HG02885 (cell line): ENCODE results near the gene PLA2R1.
"Not testable (repeated sequence)": the region's sequence is repeated elsewhere in the genome, so short reads cannot be mapped to it uniquely, and the experiment has no call there.

Experiments
- ATAC-seq: cut with Tn5 transposase; IDR thresholded peaks from one replicate; pipeline ENCODE4 v1.9.1; 2021; ENCODE audit warnings: mild to moderate bottlenecking; ENCODE audit not compliant: unreplicated experiment, poor library complexity

The PLA2R1 gene

GRCh38 chr2:160064916-160065315 lies 2.5 kb upstream of the PLA2R1 start:
- no peak for ATAC-seq

GRCh38 chr2:160063879-160064612 lies 1.6 kb upstream of the PLA2R1 start:
- no peak for ATAC-seq

GRCh38 chr2:160063271-160063670 lies 856 bp upstream of the PLA2R1 start:
- no peak for ATAC-seq

- no peak for ATAC-seq
Observed at GRCh38 chr2:160061944-160062291, 497 bp downstream of the PLA2R1 start.

- ATAC-seq = no peak
Observed at GRCh38 chr2:160061533-160061932, 882 bp downstream of the PLA2R1 start.

GRCh38 chr2:160060297-160060696 lies 2.1 kb downstream of the PLA2R1 start:
- ATAC-seq = no peak

- no peak for ATAC-seq
Observed at GRCh38 chr2:160057356-160057755, 5.1 kb downstream of the PLA2R1 start.

- ATAC-seq = no peak
Observed at GRCh38 chr2:160055726-160056108, 6.7 kb downstream of the PLA2R1 start.

- ATAC-seq = no peak
Observed at GRCh38 chr2:160054984-160055725, 7.3 kb downstream of the PLA2R1 start.

- no peak for ATAC-seq
Observed at GRCh38 chr2:160053946-160054345, 8.5 kb downstream of the PLA2R1 start.

- ATAC-seq = no peak
Observed at GRCh38 chr2:160052531-160052930, 9.9 kb downstream of the PLA2R1 start.

GRCh38 chr2:160051371-160051800 lies 11.0 kb downstream of the PLA2R1 start:
- no peak for ATAC-seq

- ATAC-seq = no peak
Observed at GRCh38 chr2:160050147-160050546, 12.3 kb downstream of the PLA2R1 start.

GRCh38 chr2:160045703-160046210 lies 16.7 kb downstream of the PLA2R1 start:
- no peak for ATAC-seq

GRCh38 chr2:160044728-160045127 lies 17.7 kb downstream of the PLA2R1 start:
- no peak for ATAC-seq

- ATAC-seq = no peak
Observed at GRCh38 chr2:160043265-160043664, 19.1 kb downstream of the PLA2R1 start.

- ATAC-seq = no peak
Observed at GRCh38 chr2:160042054-160042453, 20.4 kb downstream of the PLA2R1 start.

- no peak for ATAC-seq
Observed at GRCh38 chr2:160041091-160041490, 21.3 kb downstream of the PLA2R1 start.

GRCh38 chr2:160039166-160039903 lies 23.1 kb downstream of the PLA2R1 start:
- ATAC-seq = no peak

GRCh38 chr2:160038662-160039061 lies 23.8 kb downstream of the PLA2R1 start:
- not testable (repeated sequence) for ATAC-seq

- no peak for ATAC-seq
Observed at GRCh38 chr2:160036736-160037135, 25.7 kb downstream of the PLA2R1 start.
